Neural progenitor cell (in vitro differentiated cells): Measurements from ENCODE around the gene IGHMBP2.

Source experiments
- EZH2 ChIP-seq: fragments of 200-600 bp; sonication (generic); IDR thresholded peaks from 2 replicates; pipeline ENCODE4 v1.6.1; 2017; ENCODE audit warnings: antibody characterized with exemption, mild to moderate bottlenecking, moderate library complexity
- TF ChIP-seq, protein P1 (sequence below): fragments of 200-600 bp; sonication (generic); IDR thresholded peaks from 2 replicates; pipeline ENCODE4 v1.5.1; 2017; ENCODE audit warnings: antibody characterized with exemption, mild to moderate bottlenecking

DNA sequence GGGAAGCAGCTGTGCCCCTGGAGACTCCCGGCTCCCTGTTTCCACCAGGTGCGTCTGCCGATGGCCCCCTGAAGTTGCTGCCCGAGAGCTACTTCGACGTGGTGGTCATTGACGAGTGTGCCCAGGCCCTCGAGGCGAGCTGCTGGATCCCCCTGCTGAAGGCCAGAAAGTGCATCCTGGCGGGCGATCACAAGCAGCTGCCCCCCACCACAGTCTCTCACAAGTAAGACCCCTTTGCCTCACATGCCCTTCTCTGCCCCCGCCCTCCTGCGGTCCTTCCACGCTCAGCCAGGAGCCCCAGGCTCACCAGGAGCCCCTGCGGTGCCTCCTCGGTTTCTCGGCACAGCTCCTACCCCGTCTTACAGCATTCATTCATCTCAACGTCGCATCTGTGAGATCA, 25.4 kb downstream of the IGHMBP2 start:
- no peak for TF ChIP-seq EZH2
- TF ChIP-seq, protein P1, sequence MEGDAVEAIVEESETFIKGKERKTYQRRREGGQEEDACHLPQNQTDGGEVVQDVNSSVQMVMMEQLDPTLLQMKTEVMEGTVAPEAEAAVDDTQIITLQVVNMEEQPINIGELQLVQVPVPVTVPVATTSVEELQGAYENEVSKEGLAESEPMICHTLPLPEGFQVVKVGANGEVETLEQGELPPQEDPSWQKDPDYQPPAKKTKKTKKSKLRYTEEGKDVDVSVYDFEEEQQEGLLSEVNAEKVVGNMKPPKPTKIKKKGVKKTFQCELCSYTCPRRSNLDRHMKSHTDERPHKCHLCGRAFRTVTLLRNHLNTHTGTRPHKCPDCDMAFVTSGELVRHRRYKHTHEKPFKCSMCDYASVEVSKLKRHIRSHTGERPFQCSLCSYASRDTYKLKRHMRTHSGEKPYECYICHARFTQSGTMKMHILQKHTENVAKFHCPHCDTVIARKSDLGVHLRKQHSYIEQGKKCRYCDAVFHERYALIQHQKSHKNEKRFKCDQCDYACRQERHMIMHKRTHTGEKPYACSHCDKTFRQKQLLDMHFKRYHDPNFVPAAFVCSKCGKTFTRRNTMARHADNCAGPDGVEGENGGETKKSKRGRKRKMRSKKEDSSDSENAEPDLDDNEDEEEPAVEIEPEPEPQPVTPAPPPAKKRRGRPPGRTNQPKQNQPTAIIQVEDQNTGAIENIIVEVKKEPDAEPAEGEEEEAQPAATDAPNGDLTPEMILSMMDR: no peak
